ENCODE data around the gene SP140.
"Not testable (repeated sequence)": the region's sequence is repeated elsewhere in the genome, so short reads cannot be mapped to it uniquely, and the experiment has no call there.

SP140 gene

DNA sequence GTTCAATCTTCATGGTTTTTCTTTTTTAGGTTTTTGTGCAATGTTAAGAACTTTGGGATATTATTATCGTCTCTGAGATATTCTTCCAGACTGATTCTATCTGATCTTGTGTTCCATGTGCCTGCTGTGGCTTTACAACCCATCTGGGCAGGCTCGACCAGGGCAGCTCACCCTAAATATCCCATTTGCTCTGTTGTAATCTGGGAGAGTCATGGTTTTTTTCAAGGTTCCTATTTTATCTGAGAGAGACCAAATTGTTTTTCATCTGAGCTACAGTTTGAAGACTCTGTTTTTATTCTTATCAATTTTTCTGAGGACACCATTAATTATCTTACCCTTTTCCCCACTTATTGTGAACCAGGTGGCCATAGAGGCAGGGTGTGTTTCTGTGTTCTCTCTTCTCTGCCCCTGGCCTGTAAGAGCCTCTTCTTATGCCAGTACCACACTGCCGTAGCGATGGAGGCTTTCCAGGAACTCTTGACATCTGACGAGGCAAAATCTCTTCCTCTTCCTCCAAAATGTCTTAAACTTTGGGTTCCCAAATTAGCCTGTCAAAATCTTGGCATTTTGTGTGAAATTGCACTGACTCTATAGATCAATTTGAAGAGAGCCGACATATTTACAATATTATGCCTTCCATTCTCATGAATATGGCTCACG lies 104.5 kb downstream of the SP140 start:
- TF ChIP-seq, protein P1, sequence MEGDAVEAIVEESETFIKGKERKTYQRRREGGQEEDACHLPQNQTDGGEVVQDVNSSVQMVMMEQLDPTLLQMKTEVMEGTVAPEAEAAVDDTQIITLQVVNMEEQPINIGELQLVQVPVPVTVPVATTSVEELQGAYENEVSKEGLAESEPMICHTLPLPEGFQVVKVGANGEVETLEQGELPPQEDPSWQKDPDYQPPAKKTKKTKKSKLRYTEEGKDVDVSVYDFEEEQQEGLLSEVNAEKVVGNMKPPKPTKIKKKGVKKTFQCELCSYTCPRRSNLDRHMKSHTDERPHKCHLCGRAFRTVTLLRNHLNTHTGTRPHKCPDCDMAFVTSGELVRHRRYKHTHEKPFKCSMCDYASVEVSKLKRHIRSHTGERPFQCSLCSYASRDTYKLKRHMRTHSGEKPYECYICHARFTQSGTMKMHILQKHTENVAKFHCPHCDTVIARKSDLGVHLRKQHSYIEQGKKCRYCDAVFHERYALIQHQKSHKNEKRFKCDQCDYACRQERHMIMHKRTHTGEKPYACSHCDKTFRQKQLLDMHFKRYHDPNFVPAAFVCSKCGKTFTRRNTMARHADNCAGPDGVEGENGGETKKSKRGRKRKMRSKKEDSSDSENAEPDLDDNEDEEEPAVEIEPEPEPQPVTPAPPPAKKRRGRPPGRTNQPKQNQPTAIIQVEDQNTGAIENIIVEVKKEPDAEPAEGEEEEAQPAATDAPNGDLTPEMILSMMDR (IDR thresholded peaks at IDR 0.05; ENCODE audit: extremely low read depth, missing control alignments), result no peak
- DNase-seq (ENCODE audit: low spot score), result no peak

DNA sequence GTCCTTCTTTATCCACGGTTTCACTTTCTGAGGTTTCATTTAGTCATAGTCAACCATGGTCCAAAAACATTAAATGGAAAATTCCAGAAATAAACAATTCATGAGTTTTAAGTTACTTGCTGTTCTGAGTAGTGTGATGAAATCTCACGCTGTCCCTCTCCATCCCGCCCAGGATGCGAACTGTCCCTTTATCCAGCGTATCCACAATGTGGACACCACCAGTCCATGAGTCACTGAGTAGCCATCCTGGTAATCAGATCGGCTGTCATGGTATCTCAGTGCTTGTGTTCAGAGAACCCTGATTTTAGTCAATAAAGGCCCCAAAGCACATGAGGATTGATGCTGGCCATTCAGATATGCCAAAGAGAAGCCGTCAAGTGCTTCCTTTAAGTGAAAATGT lies 105.2 kb downstream of the SP140 start:
- TF ChIP-seq, protein P1 (IDR thresholded peaks at IDR 0.05; ENCODE audit: extremely low read depth, missing control alignments), result no peak
- no peak for DNase-seq (ENCODE audit: low spot score)

DNA sequence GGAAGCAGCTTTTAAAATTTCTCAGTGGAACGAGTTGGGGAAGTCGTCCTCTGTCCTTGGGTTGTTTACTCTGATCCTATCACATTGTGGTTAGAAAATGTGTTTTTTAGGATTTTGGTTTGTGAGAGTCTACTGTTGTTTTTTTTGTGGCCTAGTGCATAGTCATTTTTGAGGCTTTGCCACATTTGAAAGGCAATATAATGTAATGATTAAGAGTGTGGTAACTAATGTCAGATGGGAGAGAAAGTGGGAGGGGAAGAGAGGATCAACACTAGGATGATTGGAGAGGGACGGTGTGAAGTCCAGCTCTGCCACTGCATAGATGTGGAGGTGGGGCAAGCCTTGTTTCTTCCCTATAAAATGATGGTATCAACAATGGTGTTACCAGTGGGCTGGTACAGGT lies 109.9 kb downstream of the SP140 start:
- DNase-seq (ENCODE audit: low spot score), result no peak
- TF ChIP-seq, protein P1 (IDR thresholded peaks at IDR 0.05; ENCODE audit: extremely low read depth, missing control alignments), result no peak

DNA sequence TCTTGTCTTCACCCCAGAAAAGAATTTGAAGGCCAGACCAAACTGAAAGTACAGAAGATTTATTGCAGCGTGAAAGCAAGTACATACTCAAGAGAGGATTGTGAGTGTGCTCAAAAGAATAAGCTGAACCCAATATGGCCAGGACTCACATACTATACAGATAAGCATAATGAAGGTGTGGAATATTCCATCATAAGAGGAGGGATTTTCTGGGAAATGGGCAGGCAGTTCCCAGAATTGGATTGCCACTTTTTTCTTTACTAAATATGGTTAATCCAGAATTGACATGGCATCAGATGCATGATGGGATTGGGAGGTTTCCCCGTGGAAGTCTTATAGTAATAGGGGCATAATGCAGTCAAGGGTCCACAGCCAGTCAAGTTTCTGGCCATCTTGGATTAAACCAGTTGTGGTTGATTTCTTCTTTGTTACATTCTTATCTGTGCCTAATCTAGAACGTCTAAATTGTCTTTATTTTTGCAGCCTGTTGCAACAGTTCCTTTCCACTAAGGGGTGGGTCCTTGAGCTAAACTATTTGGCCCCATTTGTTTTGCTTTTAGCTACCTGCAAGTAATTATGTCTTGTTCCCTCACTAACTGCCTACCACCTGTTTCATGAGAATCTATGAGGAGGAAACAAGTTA lies 110.4 kb downstream of the SP140 start:
- TF ChIP-seq, protein P1 (IDR thresholded peaks at IDR 0.05; ENCODE audit: extremely low read depth, missing control alignments), result no peak
- DNase-seq (ENCODE audit: low spot score), result no peak

DNA sequence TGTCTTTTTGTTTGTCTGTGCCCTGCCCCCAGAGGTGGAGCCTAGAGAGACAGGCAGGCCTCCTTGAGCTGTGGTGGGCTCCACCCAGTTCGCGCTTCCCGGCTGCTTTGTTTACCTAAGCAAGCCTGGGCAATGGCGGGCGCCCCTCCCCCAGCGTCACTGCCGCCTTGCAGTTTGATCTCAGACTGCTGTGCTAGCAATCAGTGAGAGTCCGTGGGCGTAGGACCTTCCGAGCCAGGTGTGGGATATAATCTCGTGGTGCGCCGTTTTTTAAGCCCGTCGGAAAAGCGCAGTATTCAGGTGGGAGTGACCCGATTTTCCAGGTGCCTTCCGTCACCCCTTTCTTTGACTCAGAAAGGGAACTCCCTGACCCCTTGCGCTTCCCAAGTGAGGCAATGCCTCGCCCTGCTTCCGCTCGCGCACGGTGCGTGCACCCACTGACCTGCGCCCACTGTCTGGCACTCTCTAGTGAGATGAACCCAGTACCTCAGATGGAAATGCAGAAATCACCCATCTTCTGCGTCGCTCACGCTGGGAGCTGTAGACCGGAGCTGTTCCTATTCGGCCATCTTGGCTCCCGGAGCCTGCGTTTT lies 116.5 kb downstream of the SP140 start:
- DNase-seq (ENCODE audit: low spot score), result not testable (repeated sequence)

DNA sequence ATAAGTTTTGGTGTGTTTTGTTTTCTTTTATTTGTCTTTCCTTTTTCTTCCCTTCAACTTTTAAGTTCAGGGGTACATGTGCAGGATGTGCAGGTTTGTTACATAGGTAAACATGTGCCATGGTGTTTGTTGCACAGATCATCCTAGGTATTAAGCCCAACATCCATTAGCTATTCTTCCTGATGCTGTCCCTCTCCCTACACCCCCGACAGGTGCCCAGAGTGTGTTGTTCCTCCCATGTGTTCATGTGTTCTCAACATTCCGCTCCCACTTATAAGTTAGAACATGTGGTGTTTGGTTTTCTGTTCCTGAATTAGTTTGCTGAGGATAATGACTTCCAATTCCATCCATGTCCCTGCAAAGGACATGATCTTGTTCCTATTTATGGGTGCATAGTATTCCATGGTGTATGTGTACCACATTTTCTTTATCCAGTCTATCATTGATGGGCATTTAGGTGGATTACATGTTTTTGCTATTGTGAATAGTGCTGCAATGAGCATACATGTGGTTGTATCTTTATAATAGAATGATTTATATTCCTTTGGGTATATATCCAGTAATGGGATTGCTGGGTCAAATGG lies 117.6 kb downstream of the SP140 start:
- not testable (repeated sequence) for DNase-seq (ENCODE audit: low spot score)

DNA sequence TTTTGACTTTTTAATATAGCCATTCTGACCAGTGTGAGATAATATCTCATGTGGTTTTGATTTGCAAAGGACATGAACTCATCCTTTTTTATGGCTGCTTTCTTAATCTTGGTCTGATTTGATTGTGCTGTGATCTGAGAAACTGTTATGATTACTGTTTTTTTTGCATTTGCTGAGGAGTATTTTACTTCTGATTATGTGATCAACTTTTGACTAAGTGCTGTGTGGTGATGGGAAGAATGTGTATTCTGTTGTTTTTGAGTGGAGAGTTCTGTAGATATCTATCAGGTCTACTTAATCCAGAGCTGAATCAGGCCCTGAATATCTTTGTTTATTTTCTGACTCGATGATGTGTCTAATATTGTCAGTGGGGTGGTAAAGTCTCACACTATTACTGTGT lies 118.2 kb downstream of the SP140 start:
- TF ChIP-seq, protein P1 (IDR thresholded peaks at IDR 0.05; ENCODE audit: extremely low read depth, missing control alignments), result no peak

DNA sequence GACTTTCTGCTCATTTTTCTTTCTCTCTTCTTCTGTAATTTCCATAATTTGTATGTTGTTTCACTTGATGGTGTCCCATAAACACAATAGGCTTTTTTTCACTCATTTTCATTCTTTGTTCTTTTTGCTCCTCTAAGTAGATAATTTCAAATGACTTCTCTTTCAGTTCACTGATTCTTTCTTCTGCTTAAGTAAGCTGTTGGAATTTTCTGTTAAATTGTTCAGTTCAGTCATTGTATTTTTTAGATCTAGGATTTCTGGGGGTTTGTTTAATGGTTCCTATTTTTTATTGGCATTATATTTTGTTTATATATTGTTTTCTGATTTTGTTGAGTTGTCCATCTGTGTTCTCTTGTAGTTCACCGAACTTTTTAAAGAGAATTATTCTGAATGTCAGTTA lies 120.9 kb downstream of the SP140 start:
- TF ChIP-seq, protein P1 (IDR thresholded peaks at IDR 0.05; ENCODE audit: extremely low read depth, missing control alignments), result no peak
- no peak for DNase-seq (ENCODE audit: low spot score)

More for the DNA sequence above, 118.2 kb downstream of the SP140 start:
- DNase-seq (ENCODE audit: low spot score), result no peak

All from GM20000 (cell line).